GM21367 (cell line): ENCODE measurements around the gene DMXL2.
"Not testable (repeated sequence)": the region's sequence is repeated elsewhere in the genome, so short reads cannot be mapped to it uniquely, and the experiment has no call there.

Experiments
- ATAC-seq: cut with Tn5 transposase; IDR thresholded peaks from one replicate; pipeline ENCODE4 v1.9.1; 2021; ENCODE audit not compliant: unreplicated experiment

The DMXL2 gene, protein sequence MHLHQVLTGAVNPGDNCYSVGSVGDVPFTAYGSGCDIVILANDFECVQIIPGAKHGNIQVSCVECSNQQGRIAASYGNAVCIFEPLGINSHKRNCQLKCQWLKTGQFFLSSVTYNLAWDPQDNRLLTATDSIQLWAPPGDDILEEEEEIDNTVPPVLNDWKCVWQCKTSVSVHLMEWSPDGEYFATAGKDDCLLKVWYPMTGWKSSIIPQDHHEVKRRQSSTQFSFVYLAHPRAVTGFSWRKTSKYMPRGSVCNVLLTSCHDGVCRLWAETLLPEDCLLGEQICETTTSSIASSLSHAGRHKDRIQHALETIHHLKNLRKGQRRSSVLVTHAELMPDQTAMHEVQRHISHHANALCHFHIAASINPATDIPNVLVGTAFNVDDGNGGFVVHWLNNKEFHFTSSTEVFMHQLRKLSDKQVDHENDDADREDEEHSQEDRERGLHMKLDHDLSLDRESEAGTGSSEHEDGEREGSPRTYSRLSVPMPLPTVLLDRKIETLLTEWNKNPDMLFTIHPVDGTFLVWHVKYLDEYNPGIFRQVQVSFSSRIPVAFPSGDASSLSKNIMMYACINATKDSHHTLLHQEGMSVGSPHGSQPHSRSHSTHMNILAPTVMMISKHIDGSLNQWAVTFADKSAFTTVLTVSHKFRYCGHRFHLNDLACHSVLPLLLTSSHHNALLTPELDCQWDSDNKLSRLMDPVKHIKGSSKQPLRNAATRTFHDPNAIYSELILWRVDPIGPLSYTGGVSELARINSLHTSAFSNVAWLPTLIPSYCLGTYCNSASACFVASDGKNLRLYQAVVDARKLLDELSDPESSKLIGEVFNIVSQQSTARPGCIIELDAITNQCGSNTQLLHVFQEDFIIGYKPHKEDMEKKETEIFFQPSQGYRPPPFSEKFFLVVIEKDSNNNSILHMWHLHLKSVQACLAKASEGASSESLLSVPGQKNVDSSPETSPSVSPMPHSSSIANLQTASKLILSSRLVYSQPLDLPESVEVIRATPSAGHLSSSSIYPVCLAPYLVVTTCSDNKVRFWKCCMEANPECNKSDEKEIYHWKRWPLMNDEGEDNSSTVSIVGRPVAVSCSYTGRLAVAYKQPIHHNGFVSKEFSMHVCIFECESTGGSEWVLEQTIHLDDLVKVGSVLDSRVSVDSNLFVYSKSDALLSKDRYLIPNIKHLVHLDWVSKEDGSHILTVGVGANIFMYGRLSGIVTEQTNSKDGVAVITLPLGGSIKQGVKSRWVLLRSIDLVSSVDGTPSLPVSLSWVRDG (N-terminal part only)

DNA sequence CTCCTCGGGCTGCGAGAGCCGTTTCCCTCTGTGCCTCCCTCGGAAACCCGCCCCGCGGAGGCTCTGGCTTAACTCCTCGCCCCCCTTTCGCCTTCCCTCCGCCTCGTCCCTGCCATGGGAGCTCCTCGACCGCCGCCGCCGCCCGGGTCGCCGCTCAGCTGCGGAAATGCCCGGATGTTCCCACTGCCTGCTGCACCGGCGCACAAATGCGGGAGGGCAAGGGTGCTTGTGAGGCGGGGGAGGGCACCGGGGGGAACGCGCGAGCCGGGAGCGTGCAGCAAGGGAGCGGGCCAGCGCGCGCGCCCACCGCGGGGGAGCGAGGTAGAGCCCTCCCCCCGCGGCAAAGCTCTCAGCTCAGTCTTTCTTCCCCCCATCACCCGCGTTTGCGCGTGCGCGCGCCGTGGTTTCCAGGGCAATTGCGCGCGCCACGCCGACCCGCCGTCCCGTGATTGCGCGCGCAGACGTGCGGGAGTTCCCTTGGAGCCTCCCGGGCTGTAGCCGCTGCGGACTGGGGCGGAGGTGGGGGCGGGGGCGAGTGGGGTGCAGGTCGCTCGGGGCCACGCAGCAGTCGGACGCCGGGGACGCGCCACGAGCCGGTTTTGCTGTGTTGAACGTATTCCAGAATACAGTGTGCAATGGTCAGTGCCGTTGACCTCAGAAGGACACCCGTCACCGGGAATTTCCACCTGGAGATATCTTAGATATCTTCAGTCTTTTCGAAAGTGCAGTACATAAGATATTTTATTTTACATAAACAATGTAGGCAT is at the start of gene DMXL2:
DMXL2 (minus strand) TSS at position 168 of the 767 bp plus-strand sequence. CDS start 226 bp downstream, outside the sequence.
- ATAC-seq = peak; percentile 20

DNA sequence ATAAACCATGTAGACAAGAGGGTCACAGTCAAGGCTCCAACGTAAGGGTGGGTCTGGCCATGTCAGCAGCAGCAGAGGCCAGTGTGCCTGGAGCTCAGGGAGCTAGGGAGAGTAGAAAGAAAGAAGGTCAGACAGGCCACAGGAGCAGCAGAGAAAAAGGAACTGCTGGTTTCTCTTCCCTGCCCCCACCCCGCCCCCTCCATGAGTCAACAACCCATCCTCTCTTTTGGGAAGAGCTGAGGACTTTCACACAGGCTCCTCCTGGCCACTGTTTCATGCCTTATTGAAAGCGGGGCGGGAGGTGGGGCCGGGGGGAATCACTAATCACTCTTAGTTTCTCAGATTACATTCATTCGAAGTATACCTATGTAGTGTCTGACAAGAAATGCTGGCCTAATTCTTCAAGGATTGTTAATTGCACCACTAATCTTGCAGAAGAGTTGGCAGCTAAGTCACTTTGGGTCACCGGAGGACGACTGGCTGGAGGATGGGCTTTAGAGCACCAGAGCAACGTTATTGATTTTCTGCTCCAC is 49.6 kb upstream of the DMXL2 start:
- no peak for ATAC-seq

GRCh38 chr15:51669381-51669780 is 46.8 kb upstream of the DMXL2 start:
- no peak for ATAC-seq

DNA sequence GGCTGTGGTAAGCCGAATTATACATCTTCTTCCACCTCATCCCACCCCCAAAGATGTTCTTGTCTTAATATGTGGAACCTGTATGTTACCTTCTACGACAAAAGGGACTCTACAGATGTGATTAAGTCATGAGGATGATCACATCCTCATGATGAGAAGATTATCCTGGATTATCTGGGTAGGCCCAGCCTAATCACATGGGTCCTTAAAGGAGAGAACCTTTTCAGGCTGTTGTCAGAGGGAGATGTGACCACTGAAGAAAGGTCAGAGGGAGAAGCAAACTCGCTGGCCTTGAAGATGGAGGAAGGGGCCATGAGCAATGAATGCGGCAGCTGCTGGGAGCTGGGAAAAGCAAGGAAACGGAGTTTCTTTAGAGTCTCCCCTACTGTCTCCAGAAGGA is 45.9 kb upstream of the DMXL2 start:
- no peak for ATAC-seq

DNA sequence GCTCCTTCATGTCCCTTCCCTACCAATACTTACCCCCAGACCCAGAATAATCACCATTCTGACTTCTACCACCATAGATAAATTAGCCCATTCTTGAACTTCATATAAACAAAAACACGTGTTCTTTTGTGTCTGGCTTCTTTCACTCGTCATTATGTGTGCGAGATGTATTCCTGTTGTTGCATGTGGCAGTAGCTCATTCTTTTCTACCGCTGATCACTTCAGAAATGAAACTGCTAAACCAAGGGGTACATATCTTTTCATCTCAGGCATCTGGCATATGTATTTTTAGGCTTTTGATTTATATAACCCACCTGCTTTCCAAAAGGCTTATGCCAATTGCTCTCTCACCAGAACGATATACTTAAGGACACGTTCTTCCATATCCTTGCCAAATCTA is 44.9 kb upstream of the DMXL2 start:
- no peak for ATAC-seq

- no peak for ATAC-seq
Measured at GRCh38 chr15:51661072-51661471, 38.5 kb upstream of the DMXL2 start.

GRCh38 chr15:51658664-51659063 is 36.1 kb upstream of the DMXL2 start:
- ATAC-seq = no peak

DNA sequence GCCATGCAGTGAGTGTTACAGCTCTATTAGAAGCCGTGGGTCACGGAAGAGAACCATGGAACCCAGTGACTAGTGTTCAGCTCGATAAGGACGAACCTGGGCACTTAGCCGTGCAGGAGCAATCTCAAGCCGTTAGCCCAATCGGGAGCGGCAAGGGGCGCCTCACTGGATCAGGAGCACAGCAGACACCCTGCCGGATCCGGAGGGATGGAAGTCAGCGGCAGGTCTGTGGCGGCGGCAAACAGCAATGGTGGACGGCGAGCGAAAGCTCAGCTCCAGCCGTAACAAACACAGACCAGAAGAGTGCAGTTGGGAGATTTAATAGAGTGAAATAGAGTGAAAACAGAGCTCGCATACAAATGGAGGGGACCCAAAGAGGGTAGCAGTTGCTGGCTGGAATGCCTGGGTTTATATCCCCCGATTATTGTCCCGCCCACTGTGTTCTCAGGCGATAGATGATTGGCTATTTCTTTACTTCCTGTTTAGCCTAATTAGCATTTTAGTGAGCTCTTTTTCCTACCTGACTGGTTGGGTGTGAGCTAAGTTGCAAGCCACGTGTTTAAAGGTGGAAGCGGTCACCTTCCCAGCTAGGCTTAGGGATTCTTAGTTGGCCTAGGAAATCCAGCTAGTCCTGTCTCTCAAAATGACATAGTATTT is 33.0 kb upstream of the DMXL2 start:
- ATAC-seq = not testable (repeated sequence)

- ATAC-seq = no peak
Measured at GRCh38 chr15:51652084-51652668, 29.6 kb upstream of the DMXL2 start.

- no peak for ATAC-seq
Measured at GRCh38 chr15:51649659-51650521, 27.3 kb upstream of the DMXL2 start.

DNA sequence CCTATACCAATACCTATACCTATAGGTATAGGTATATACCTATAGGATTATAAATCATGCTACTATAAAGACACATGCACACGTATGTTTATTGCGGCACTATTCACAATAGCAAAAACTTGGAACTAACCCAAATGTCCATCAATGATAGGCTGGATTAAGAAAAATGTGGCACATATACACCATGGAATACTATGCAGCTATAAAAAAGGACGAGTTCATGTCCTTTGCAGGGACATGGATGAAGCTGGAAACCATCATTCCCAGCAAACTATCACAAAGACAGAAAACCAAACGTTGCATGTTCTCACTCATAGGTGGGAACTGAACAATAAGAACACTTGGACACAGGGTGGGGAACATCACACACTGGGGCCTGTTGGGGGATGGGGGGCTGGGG is 26.1 kb upstream of the DMXL2 start:
- ATAC-seq = not testable (repeated sequence)

DNA sequence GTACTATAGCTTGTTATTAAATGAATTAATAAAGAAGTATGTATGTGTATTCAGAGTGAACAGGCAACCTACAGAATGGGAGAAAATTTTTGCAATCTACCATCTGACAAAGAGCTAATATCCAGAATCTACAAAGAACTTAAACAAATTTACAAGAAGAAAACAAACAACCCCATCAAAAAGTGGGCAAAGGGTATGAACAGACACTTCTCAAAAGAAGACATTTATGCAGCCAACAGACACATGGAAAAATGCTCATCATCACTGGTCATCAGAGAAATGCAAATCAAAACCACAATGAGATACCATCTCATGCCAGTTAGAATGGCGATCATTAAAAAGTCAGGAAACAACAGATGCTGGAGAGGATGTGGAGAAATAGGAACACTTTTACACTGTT is 25.5 kb upstream of the DMXL2 start:
- ATAC-seq = not testable (repeated sequence)

DNA sequence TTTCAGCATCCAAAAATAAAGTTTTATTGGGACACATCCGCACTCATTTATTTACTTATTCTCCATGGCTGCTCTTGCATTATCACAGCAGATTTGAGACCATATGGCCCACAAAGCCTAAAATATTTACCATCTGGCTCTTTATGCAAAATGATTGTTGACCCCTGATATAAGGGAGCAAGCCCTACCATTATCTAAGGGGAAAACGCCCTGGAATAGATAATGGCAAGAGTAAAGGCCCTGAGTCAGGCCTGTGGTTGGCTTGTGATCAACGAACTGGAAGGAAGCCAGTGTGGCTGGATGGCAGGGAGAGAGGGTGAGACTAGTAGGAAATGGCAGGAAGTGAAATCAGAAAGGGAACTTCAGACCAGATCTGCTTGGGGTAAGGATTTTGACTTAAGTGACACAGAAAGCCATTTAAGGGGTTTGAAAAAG is 24.6 kb upstream of the DMXL2 start:
- no peak for ATAC-seq

- no peak for ATAC-seq
Measured at GRCh38 chr15:51642696-51643095, 20.1 kb upstream of the DMXL2 start.

DNA sequence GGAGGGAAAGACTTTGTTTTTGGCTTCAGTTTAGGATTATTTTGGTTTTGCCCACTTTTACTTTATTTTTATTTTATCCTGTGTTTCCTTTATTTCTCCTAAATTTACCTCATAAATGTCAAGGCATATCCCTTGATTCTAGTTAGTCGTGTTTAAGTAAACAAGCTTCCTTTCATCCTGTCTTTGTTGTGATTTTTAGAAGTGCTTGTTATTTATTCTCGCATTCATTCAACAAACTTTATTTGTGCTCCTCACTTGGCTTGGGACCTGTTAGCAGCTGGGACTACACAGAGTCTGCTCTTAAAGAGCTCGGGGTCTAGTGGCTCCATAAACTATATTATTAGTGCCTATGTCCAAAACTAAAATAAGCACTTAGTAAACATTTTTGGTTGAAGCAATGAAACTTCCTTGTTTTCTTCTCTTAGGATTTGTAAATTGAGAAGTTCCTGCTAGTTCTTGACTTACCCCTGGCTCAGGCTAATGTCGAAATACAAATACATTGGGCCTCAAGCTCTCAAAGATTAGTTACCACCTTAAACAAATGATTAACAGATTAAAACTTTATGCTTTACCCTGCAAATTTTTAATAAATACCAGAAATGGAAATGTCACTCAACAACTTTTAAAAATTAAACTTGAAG is 19.0 kb upstream of the DMXL2 start:
- ATAC-seq = no peak

- ATAC-seq = no peak
Measured at GRCh38 chr15:51634591-51635198, 12.1 kb upstream of the DMXL2 start.

DNA sequence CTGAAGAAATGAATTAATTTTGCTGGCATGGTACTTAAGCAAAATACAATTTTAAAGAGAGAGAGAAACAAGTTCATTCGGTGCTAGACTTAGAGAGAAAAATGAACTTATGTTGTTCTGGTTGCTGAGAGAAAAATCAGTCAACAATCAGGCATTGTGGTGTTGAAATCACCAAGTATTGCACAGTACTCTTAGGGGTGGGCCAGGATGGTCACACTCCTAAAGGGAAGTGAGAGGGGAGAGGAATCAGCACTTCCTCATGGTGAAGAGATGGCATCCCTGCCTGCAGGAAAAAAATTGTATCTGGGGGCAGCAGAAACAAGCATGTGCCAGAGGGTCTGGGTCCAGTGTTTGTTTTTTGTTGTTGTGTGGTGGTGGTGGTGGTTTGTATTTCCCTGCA is 7.0 kb upstream of the DMXL2 start:
- ATAC-seq = no peak
